Measurements from ENCODE around the gene COMMD2. TPM values are rescaled to one million over a fixed set of nuclear protein-coding genes. Genes with fewer than 3 reads are reported as not detected.

Gene COMMD2
- 19.2 and 24.9 TPM in 2 replicates for total RNA-seq

GRCh38 chr3:149752051-149752787, at the start of gene COMMD2:
TSS of gene COMMD2 (minus strand) at chr3:149752489. CDS start at chr3:149752444, 45 bp downstream.

DNA sequence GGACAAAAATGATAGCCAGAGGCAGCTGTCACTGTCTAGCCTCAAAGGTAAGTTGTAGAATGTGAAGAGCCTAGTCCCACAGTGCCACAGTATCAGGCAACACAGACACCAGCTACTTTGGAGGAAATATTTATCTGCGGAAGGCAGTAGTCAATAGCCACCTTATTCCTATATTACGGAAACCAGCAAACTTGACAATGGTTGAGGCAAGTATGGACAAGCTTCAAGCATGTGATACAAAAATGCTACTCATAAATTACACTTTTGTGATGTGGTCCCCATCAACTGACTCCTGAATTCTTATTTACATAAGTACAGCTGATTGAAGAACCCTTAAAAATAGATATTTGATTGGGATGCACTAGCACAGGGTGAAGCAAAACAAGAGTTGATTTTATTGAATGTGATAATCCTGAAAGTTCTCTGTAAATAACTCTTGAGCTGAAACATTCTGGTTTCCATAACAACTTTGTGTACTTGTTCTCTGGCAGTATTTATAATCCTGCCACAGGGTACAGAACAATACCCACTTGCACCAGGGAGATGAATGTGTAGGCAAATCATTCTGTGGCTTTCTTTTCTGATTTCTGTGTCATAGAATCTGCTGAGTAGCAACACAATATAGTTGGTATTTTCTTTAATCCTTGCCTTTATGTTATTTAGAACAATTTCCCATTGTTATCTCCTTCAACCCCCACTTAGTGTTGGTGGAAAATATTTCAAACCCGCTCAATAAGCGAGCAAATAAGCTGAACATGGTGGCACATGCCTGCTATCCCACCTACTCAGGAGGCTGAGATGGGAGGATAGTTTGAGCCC, 40.4 kb upstream of the COMMD2 start, which contains the start of gene ANKUB1:
TSS of gene ANKUB1 (minus strand) at position 103 of the 819 bp plus-strand sequence. CDS start 188 bp downstream, outside the sequence.

Other genes starting within 250 kb of the COMMD2 start
- gene WWTR1, start 94.5 kb downstream of the COMMD2 start, total RNA-seq: 19.3 and 20.0 TPM in 2 replicates
- not detected in 2 replicates for gene ANKUB1, start 40.1 kb upstream of the COMMD2 start, total RNA-seq
- 21.9 and 23.9 TPM in 2 replicates for gene RNF13, start 60.7 kb upstream of the COMMD2 start, total RNA-seq
- gene PFN2, start 218.4 kb upstream of the COMMD2 start, total RNA-seq: 171 and 180 TPM in 2 replicates